ENCODE measurements around the gene ALKBH4.

DNA sequence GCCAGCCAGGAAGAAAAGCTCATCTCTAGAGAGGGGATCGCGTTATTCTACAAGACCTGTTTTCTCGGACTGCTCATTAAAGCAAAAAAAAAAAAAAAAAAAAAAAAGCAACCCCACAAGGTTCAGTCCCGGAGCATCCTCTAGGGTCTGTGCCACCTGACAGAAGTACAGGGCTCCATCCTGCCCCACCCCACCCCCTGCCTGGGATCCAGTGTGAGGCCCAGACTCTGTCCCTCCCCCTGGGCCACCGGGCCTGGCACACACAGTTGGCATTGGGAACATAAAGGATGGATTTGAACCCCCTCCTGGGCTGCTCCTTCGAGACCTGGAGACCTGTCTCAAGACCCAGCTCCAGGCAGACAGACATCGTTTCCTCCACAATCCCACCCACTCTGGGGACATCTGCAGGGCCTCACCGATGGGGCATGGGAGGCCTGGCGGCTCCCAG lies 30.6 kb downstream of the ALKBH4 start:
- TF ChIP-seq, protein P1, sequence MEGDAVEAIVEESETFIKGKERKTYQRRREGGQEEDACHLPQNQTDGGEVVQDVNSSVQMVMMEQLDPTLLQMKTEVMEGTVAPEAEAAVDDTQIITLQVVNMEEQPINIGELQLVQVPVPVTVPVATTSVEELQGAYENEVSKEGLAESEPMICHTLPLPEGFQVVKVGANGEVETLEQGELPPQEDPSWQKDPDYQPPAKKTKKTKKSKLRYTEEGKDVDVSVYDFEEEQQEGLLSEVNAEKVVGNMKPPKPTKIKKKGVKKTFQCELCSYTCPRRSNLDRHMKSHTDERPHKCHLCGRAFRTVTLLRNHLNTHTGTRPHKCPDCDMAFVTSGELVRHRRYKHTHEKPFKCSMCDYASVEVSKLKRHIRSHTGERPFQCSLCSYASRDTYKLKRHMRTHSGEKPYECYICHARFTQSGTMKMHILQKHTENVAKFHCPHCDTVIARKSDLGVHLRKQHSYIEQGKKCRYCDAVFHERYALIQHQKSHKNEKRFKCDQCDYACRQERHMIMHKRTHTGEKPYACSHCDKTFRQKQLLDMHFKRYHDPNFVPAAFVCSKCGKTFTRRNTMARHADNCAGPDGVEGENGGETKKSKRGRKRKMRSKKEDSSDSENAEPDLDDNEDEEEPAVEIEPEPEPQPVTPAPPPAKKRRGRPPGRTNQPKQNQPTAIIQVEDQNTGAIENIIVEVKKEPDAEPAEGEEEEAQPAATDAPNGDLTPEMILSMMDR (IDR thresholded peaks at IDR 0.05; ENCODE audit: low read length), result no peak
- TF ChIP-seq EZH2 (optimal IDR thresholded peaks at IDR 0.05; ENCODE audit: low read depth, low read length) (no peak), EZH2phosphoT487 (IDR thresholded peaks at IDR 0.05; ENCODE audit: low read length) (no peak)

Data from MM.1S (cell line).